Breast epithelium (tissue), 3 donors: ENCODE results near the gene PSG6.
"Not testable (repeated sequence)": the region's sequence is repeated elsewhere in the genome, so short reads cannot be mapped to it uniquely, and the experiment has no call there.

Source experiments
- POLR2A ChIP-seq: fragments of 450-650 bp; IDR thresholded peaks from one replicate; pipeline ENCODE4 v1.6.1; 2016; ENCODE audit warnings: antibody characterized with exemption, mild to moderate bottlenecking, moderate library complexity
- POLR2AphosphoS5 ChIP-seq, 3 donors: sonication (generic); formaldehyde crosslinking; IDR thresholded peaks; one replicate each; pipeline ENCODE4 v1.6.1; 2017; ENCODE audit warnings: antibody characterized with exemption in 3 of 3
- TF ChIP-seq, protein P1 (sequence below), 3 donors: fragments of 450-650 bp; IDR thresholded peaks; one replicate each; pipeline ENCODE4 v1.5.1; 2016 to 2017; ENCODE audit warnings: antibody characterized with exemption in 3 of 3, mild to moderate bottlenecking in 3 of 3, moderate library complexity in 3 of 3

DNA sequence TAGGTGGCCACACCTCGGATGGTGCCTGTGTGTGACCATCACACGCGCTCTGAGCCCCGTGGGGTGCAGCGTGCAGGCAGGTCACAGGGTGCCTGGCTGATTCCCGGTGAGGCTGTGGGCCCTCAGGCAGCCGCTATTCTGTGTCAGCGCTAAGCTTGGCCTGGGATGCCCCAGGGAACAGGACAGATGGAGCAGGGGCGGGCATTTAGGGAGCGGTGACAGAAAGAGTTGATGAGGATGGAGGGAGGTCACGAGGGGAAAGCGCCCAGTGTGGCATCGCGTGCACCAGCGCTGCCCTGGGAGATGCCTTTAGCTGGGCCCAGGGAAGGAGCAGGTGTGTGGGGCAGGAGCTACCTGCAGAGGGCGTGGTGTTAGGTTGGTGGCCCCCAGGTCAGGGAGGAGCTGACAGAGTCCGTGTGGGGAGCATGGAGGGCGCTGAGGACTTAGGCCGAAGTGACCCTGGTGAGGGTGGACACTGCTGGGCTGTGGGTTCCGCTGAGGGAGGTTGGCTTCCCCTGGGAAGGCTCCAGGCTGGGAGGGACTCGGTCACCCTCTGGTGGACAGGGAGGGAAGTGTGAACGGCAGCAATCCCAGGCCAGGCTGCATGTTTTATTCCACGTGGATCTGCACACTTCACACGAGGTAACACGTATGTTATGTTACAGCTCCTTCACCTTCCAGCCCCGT, 1.5 kb upstream of the PSG6 start:
- TF ChIP-seq, protein P1, sequence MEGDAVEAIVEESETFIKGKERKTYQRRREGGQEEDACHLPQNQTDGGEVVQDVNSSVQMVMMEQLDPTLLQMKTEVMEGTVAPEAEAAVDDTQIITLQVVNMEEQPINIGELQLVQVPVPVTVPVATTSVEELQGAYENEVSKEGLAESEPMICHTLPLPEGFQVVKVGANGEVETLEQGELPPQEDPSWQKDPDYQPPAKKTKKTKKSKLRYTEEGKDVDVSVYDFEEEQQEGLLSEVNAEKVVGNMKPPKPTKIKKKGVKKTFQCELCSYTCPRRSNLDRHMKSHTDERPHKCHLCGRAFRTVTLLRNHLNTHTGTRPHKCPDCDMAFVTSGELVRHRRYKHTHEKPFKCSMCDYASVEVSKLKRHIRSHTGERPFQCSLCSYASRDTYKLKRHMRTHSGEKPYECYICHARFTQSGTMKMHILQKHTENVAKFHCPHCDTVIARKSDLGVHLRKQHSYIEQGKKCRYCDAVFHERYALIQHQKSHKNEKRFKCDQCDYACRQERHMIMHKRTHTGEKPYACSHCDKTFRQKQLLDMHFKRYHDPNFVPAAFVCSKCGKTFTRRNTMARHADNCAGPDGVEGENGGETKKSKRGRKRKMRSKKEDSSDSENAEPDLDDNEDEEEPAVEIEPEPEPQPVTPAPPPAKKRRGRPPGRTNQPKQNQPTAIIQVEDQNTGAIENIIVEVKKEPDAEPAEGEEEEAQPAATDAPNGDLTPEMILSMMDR (IDR thresholded peaks at IDR 0.05) = not testable (repeated sequence)
- TF ChIP-seq POLR2A; POLR2AphosphoS5 (IDR thresholded peaks at IDR 0.05): not testable (repeated sequence)
